ENCODE measurements around the gene AGAP3. TPM values are rescaled to one million over a fixed set of nuclear protein-coding genes. Genes with fewer than 3 reads are reported as not detected.

AGAP3 gene
- total RNA-seq, 1 experiment from 2014 or later, result 70.2 TPM

- Mint-ChIP-seq H3K27ac (ENCODE audit: unreplicated experiment) (no peak overlapping the region), H3K4me3 (ENCODE audit: unreplicated experiment) (no peak overlapping the region), H3K9me3 (ENCODE audit: unreplicated experiment) (no peaks in the 10 kb centered on the region), H3K27me3 (ENCODE audit: insufficient read depth, unreplicated experiment) (peaks cover 15% of the 10 kb centered on the region), H3K36me3 (ENCODE audit: insufficient read depth, unreplicated experiment) (no peaks in the 10 kb centered on the region), H3K4me1 (ENCODE audit: low read depth, unreplicated experiment) (no peaks in the 10 kb centered on the region)
- intact Hi-C loops (cut with micrococcal nuclease; ENCODE audit: unreplicated experiment), result no loop called here
- BruUV-seq (replicated peaks), result no TSS peak
- peak; percentile 7 to 35 for TF ChIP-seq CTCF (IDR thresholded peaks at IDR 0.05; ENCODE audit: insufficient read depth in 1 of 2, low read depth in 1 of 2, low read length in 1 of 2, severe bottlenecking in 1 of 2, unreplicated experiment in 1 of 2)
- Histone ChIP-seq H3K4me1 (no peaks in the 10 kb centered on the region), H3K27me3 (replicated peaks; ENCODE audit: control insufficient read depth, insufficient read depth, low read length) (peaks cover 3% of the 10 kb centered on the region; the same call in 1 of the 2 replicates), H3K4me3 (ENCODE audit: low read depth, low read length) (no peak overlapping the region), H3K36me3 (ENCODE audit: control insufficient read depth, insufficient read depth, low read length) (no peaks in the 10 kb centered on the region), H3K9me3 (no peaks in the 10 kb centered on the region)
- ChIA-PET CTCF (no interaction called here), POLR2A (no interaction called here)
- peak in 1 of 2 experiments; percentile 41 for DNase-seq
Observed at GRCh38 chr7:151191544-151191943, 105.3 kb downstream of the AGAP3 start.

GRCh38 chr7:151192002-151192539, 105.8 kb downstream of the AGAP3 start:
- CTCF ChIA-PET, result no interaction called here
- no TSS peak for BruUV-seq (replicated peaks)
- peaks cover 3% of the 10 kb centered on the region; the same call in 1 of the 2 replicates for H3K27me3 ChIP-seq (replicated peaks; ENCODE audit: control insufficient read depth, insufficient read depth, low read length)

GRCh38 chr7:151193203-151193978, 107.1 kb downstream of the AGAP3 start:
- H3K4me3 Mint-ChIP-seq (ENCODE audit: unreplicated experiment), result no peak overlapping the region
- no peaks in the 10 kb centered on the region for H3K36me3 ChIP-seq (ENCODE audit: control insufficient read depth, insufficient read depth, low read length)
- H3K4me3 ChIP-seq (ENCODE audit: low read depth, low read length), result no peak overlapping the region
- no peaks in the 10 kb centered on the region for H3K36me3 Mint-ChIP-seq (ENCODE audit: insufficient read depth, unreplicated experiment)
- no peaks in the 10 kb centered on the region for H3K9me3 ChIP-seq
- no TSS peak for BruUV-seq (replicated peaks)
- DNase-seq, result no peak
- H3K27ac Mint-ChIP-seq (ENCODE audit: unreplicated experiment), result no peak overlapping the region
- ChIA-PET POLR2A (no interaction called here), CTCF (no interaction called here)
- H3K27me3 Mint-ChIP-seq (ENCODE audit: insufficient read depth, unreplicated experiment), result peaks cover 15% of the 10 kb centered on the region
- H3K27me3 ChIP-seq (replicated peaks; ENCODE audit: control insufficient read depth, insufficient read depth, low read length), result peaks cover 3% of the 10 kb centered on the region; the same call in 1 of the 2 replicates
- intact Hi-C loops (cut with micrococcal nuclease; ENCODE audit: unreplicated experiment), result no loop called here
- H3K4me1 ChIP-seq, result no peaks in the 10 kb centered on the region
- TF ChIP-seq CTCF (IDR thresholded peaks at IDR 0.05; ENCODE audit: insufficient read depth in 1 of 2, low read depth in 1 of 2, low read length in 1 of 2, severe bottlenecking in 1 of 2, unreplicated experiment in 1 of 2), result no peak
- H3K9me3 Mint-ChIP-seq (ENCODE audit: unreplicated experiment), result no peaks in the 10 kb centered on the region
- no peaks in the 10 kb centered on the region for H3K4me1 Mint-ChIP-seq (ENCODE audit: low read depth, unreplicated experiment)

More at GRCh38 chr7:151192002-151192539, 105.8 kb downstream of the AGAP3 start:
- H3K36me3 Mint-ChIP-seq (ENCODE audit: insufficient read depth, unreplicated experiment), result no peaks in the 10 kb centered on the region
- H3K27ac Mint-ChIP-seq (ENCODE audit: unreplicated experiment), result no peak overlapping the region
- no peak overlapping the region for H3K4me3 Mint-ChIP-seq (ENCODE audit: unreplicated experiment)
- POLR2A ChIA-PET, result no interaction called here
- TF ChIP-seq CTCF (IDR thresholded peaks at IDR 0.05; ENCODE audit: insufficient read depth in 1 of 2, low read depth in 1 of 2, low read length in 1 of 2, severe bottlenecking in 1 of 2, unreplicated experiment in 1 of 2), result no peak
- no peaks in the 10 kb centered on the region for H3K9me3 ChIP-seq
- intact Hi-C loops (cut with micrococcal nuclease; ENCODE audit: unreplicated experiment), result no loop called here
- no peaks in the 10 kb centered on the region for H3K36me3 ChIP-seq (ENCODE audit: control insufficient read depth, insufficient read depth, low read length)
- DNase-seq, result no peak
- H3K4me1 ChIP-seq, result no peaks in the 10 kb centered on the region
- no peak overlapping the region for H3K4me3 ChIP-seq (ENCODE audit: low read depth, low read length)
- H3K27me3 Mint-ChIP-seq (ENCODE audit: insufficient read depth, unreplicated experiment), result peaks cover 15% of the 10 kb centered on the region
- no peaks in the 10 kb centered on the region for H3K4me1 Mint-ChIP-seq (ENCODE audit: low read depth, unreplicated experiment)
- no peaks in the 10 kb centered on the region for H3K9me3 Mint-ChIP-seq (ENCODE audit: unreplicated experiment)

Other genes with a start within 250 kb of the AGAP3 start
- 3.5 and 4.5 TPM in 2 replicates for gene AOC1, start 234.0 kb upstream of the AGAP3 start, total RNA-seq (2022)
- gene KCNH2, start 108.2 kb upstream of the AGAP3 start, total RNA-seq (2022), result 0.60 and 0.66 TPM in 2 replicates
- gene NOS3, start 95.5 kb upstream of the AGAP3 start, total RNA-seq (2022), result 1.1 TPM in 1 of 2 replicates, not detected in the other
- gene ATG9B, start 62.0 kb upstream of the AGAP3 start, total RNA-seq (2022), result 4.3 and 4.8 TPM in 2 replicates
- 30.1 and 30.8 TPM in 2 replicates for gene ABCB8, start 58.0 kb upstream of the AGAP3 start, total RNA-seq (2022)
- 0.70 and 1.1 TPM in 2 replicates for gene ASIC3, start 37.9 kb upstream of the AGAP3 start, total RNA-seq (2022)
- gene CDK5, start 28.6 kb upstream of the AGAP3 start, total RNA-seq (2022), result 23.8 and 25.2 TPM in 2 replicates
- 249 and 255 TPM in 2 replicates for gene SLC4A2, start 26.9 kb upstream of the AGAP3 start, total RNA-seq (2022)
- gene FASTK, start 5.7 kb upstream of the AGAP3 start, total RNA-seq (2022), result 114 and 119 TPM in 2 replicates
- gene TMUB1, start 3.0 kb upstream of the AGAP3 start, total RNA-seq (2022), result 68.1 and 75.0 TPM in 2 replicates
- not detected in 2 replicates for gene GBX1, start 81.2 kb downstream of the AGAP3 start, total RNA-seq (2022)
- gene ASB10, start 100.8 kb downstream of the AGAP3 start, total RNA-seq (2022), result not detected in 2 replicates
- gene H2BK1, start 124.0 kb downstream of the AGAP3 start, total RNA-seq (2022), result not detected in 2 replicates
- gene ABCF2, start 140.7 kb downstream of the AGAP3 start, total RNA-seq (2022), result 50.8 and 57.8 TPM in 2 replicates
- gene CHPF2, start 146.0 kb downstream of the AGAP3 start, total RNA-seq (2022), result 30.9 and 34.0 TPM in 2 replicates
- gene SMARCD3, start 162.2 kb downstream of the AGAP3 start, total RNA-seq (2022), result 20.2 and 27.8 TPM in 2 replicates

Measured in Caco-2 (cell line).